HG03432 (cell line): ENCODE measurements around the gene LPXN.
A peak's percentile ranks its signal among the peaks of the same experiment; 100 is the strongest.
"Not testable (repeated sequence)": the region's sequence is repeated elsewhere in the genome, so short reads cannot be mapped to it uniquely, and the experiment has no call there.

Experiments used
- ATAC-seq: cut with Tn5 transposase; IDR thresholded peaks from one replicate; pipeline ENCODE4 v1.9.1; 2021; ENCODE audit warnings: mild to moderate bottlenecking, moderate library complexity; ENCODE audit not compliant: unreplicated experiment

The LPXN gene

DNA sequence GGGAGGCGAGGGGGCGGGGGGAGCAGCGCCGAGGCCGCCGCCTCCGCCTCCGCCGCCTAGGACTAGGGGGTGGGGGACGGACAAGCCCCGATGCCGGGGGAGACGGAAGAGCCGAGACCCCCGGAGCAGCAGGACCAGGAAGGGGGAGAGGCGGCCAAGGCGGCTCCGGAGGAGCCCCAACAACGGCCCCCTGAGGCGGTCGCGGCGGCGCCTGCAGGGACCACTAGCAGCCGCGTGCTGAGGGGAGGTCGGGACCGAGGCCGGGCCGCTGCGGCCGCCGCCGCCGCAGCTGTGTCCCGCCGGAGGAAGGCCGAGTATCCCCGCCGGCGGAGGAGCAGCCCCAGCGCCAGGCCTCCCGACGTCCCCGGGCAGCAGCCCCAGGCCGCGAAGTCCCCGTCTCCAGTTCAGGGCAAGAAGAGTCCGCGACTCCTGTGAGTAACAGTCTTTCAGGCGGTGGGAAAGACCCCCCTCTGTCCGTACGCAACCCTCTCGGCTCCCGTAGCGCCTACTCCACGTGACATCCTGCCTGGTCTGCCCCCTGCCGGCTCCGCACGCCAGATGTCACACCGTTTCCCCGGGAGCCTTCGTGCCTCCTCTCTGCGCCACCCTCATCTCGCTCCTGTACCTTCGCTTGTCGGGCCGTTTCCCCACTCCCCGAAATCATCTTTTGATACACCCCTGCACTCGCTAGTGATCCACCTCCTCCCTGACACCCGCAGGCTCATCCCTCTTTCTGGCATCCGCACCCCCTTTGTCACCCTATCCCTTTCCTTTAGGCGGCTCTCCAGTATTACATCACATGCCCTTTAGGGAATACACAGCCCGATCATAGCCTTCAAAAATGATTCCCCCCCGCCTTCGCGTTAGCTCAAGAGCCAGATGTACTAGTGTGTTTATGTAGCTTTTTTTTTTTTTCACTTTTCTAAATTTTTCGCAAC, 3.8 kb upstream of the LPXN start:
- ATAC-seq = peak; percentile 48

DNA sequence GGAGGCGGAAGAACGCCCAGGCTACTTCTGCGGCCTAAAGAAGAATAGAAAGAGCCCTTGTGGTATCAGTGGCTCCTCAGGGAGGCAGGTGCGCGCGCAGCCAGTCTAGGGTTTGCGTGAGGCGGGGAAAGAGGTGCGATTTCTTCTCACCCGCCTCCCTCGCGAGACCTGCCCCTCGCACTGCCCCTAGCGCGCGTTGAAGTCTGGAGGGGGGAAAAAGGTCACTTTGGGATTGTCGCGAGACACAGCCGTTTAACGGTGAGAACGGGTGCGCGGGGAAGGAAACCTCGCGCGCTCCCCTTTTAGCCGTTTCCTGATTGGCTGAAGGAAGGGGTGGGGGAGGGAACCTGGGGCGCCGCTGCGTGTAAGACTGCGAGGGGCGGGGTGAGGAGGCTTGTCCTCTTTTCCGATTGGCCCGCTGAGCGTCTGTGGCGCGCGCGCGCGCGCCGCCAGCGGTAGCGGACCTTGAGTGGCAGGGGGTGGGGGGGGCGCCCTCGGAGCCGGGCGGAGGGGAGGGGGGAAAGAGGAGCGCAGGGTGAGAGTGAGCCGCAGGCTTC, 3.1 kb upstream of the LPXN start, which contains the start of gene ZFP91:
Gene ZFP91 (plus strand): TSS at position 429 of the 557 bp plus-strand sequence. CDS start 219 bp downstream, outside the sequence.
- peak; percentile 40 for ATAC-seq

DNA sequence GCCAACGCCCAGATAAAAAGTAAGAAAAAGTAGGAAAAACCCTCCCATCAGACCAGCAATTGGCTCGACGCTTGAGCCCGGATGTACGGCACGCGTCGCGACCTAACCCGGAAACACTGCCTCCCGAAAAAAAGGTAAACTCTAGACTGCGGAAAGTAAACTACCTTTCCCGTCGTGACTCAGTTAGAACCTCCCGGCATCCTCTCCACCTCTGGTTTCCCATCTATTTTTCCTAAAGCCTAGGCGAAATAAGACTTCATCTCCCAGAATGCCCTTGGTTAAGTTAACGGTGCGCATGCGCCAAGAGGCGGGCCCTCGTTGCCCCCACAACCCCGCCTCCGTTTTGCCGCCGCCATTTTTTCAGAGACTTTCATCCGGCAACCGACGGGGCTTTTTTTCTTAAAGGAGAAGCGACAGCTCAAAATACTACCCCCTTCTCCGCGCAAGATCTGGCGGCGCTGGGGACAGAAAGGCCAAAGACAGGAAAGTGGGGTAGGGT, 2.5 kb upstream of the LPXN start:
- ATAC-seq = peak; percentile 20

DNA sequence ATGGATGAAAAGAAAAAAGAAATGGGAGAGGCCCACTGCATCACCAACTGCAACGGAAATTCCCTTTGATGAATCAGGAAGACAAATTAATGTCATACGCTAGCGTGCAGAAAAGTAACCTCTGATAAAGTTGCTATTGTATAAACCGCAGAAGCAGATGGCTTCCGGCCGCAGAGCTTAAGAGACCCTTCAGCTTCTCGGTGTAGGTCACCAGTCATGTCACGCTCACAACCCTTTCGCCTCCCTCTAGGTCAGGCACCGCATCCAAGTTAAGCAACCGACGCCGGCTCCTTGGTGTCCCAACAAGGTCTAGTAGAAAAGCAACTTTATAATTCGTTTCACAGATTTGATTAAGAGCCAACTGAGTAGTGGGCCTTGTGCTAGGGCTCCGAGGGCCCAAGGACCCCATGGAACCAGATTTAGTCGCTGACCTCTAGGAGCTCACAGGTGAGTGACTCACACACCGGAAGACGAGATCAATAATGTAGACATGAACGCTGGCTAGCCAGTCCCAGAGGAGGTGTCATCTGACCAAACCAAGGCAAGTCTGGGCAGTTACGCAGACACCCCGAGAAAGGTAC, 2.0 kb upstream of the LPXN start:
- peak; percentile 56 for ATAC-seq

DNA sequence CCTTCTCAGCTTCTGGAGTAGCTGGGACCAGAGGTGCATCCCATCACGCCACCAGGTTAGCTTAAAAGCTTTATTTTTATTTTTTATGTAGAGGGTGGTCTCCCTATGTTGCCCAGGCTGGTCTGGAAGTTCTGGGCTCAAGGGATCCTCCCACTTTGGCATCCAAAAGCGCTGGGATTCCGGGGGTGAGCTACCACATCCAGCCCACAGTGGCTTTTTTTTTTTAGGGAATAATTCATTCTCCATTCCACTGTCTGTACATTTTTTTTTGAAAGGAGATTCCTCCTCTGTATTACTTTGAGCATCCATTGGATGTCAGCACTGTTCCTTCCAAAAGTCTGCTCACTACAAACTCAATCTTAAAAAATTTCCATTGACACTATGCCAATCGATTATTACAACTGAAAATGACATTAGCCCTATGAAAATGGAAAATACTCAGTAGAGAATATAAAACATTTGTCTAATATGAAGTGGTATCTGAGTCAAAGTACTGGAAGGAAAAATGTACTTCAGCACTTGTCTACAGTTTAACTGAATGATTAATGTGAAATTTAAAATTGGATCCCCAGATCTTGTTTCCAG, 1.3 kb upstream of the LPXN start:
- no peak for ATAC-seq

DNA sequence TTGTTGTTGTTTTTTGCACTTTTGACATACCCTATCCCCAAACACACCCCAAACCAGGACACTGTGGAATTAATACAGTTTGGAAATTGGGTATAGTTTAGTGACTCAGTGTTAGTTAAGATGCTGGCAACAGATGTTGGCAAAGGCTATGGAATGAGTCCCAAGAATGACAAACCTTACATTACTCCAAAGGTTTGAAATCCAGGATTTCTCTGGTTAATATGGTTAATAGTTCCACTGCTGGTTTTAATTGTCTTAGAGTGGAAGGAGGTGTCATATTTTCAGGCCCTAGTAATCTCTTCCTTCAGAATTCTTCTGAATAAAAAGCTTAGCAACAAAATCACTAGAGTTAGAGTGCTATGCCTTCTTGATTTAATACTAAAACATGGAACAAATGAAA, 775 bp downstream of the LPXN start:
- no peak for ATAC-seq

DNA sequence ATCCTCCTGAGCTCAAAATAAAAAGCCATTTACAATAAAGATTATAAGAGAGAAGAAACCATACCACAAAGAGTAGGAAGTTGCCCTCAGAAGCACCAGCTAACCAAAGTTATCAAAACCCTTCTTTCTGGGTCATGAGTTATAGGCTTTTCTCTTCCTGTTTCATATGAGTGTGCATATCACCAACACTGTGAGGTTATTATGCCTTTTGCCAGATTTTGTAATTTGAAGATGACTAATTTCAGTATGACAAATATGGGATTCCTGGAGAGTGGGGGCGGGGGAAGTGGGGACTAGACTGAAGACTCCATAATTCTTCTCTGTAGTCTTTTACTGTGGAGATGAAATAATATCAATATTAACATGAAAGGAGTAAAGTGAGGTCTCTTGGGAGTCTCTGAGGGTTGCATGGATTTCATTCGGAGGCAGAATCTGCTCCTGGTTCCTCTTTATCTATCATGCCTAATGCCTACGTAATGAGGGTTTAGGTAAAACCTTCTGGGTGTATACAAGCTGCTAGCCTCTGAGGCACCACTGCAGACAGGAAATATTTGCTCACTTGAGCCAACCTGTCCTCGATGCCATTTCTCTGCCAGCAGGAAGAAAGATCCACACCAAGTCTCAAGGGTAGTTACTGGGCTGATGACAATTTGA, 2.1 kb downstream of the LPXN start:
- peak; percentile 27 for ATAC-seq

DNA sequence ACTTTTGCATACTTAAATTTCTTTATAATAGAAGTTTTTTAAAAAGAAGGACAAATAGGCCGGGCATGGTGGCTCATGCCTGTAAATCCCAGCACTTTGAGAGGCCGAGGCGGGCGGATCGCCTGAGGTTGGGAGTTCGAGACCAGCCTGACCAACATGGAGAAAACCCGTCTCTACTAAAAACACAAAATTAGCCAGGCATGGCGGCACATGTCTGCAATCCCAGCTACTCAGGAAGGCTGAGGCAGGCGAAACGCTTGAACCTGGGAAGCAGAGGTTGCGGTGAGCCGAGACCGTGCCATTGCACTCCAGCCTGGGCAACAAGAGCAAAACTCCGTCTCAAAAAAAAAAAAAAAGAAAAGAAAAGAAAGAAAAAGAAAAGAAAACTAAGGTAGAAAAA, 2.8 kb downstream of the LPXN start:
- not testable (repeated sequence) for ATAC-seq

DNA sequence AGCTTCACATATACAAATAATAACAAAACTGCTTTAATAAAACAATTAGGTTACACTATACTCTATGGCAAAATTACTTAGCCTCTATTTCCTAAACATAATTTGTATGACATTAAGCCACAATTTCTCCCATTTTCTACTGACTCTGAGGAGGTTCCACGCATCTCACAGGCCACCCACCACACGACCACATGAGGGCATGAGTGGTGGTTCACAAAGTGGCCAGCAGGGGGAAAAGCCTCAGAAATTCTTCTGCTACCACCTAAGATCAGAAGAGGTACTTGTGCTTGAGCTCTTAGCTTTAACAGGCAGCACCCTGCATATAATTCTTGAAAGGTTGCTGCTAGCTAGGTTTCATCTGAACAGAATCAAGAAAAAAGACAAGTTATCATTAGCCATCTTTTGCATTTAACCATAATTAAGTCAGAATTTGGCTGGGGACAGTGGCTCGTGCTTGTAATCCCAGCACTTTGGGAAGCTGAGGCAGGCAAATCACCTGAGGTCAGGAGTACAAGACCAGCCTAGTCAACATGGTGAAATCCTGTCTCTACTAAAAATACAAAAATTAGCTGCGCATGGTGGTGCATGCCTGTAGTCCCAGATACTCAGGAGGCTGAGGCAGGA, 7.7 kb downstream of the LPXN start:
- ATAC-seq = peak; percentile 94

DNA sequence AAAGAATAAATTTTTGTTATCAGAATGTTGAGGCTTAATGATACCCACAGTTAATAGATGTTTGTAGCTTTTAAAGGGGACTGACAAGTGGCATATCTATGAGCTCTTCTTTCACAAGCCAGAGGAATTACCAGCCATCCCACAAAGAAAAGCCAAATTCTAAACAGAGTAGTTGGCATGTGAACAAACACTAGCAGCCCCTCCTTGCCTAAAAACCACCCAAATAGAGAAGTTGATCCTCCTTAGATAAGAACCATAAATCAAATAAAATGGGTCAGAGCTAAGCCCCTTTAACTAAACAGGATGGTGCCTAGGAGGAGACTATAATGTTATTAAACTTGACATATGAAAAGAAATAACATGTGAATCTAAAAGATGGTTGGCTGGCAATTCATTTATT, 11.4 kb downstream of the LPXN start:
- no peak for ATAC-seq

DNA sequence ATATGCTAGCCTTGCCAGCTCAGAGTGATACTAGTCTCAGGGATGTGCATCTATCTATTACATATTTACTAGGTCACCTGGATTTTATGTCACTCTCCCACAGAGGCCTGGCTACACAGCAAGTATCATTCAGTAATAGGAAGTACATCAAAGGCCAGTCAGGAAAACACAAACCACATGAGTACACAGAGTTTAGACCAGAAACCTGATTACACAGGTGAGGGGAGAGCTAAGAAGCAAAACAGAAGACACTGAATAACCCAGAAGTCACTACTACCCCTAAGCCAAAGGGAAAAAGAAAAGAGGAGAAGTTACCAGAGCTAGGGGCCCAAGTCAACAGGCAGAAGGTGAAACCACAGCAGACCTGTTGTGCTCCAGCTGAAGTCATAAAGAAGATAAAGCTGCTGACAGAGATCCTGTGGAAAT, 13.3 kb downstream of the LPXN start:
- peak; percentile 91 for ATAC-seq

DNA sequence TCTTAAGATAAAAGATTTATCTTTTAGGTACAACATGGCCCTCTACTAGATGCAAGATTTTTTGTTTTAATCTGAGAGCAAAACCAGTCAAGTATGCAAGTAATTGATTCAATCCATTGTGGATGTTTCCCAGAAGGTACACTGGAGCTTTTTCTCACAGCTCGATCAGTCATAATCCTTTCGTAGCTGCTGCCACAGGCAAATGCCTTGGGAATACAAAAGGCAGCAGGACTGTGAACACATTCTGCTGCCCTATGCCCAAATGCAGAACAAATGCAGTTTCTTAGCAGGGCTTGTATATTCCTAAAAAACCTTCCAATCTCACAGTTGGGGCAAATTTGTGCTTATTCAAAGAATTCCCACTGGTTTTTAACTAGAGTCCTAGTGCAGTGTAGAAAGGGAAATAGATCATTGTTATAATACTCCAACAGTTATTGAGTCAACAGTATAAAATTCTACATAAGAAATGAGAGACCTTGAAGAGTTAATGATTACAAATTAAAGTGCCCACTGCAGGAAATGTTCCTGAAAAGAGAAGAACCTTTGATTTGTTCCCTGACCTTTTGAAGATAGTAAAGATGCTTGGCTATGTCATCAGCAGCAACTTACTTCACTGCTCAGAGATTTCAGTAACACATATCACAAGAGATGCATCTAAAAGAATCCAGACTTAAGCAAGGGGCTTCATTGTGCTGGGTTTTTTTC, 14.1 kb downstream of the LPXN start:
- no peak for ATAC-seq

DNA sequence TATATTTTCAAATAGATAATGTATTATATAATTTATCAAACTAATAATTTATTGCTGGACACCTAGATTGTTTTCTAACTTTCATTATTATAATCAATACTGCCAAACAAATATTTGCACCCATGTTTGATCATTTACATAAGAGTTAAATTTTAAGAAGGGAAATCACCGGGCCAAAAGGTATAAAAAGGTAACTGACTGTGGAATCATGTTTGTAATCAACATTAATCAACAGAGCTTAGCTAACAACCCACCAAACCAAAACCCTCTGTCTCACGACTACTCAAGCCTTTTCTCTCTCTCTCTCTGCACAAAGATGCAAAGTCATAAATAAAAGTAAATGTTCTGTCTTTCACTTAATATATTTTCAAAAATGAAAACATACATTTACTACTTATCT, 14.8 kb downstream of the LPXN start:
- ATAC-seq = no peak

DNA sequence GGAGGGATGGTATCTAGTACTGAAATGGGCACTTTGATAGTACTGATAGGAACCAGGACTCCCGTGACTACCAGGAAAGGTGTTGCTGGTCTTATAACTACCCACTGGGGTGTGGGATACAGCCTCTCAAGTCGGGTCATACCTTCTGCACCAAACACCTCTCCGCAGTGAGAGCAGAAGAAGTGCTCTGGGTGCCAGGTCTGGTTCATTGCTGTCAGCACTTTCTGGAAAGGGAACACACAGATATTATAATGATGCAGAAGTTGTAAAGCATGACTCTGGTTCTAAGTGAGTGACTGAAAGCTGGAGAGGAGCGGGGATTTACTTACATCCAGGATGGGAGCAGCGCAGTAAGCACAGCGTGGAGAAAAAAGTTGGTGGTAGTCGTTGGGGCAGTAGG, 26.0 kb downstream of the LPXN start:
- no peak for ATAC-seq

DNA sequence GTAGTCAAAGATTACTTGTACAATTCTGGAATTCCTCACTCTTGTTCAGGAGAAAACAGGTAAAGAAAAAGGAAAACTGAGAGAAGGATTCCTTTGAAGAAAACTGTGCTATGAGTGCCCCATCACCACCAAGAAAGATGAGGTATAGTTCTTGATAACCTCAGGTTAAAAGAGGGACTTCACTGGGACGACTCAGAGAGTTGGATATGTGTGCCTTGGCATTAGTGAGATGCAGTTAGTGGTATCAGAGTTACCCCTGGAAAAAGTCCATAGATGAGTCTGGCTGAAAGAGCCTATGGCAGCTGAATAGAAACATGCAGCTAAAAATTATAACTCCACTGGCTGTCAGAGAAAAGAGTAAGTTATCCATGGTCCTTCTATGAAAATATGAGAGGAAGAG, 28.8 kb downstream of the LPXN start:
- no peak for ATAC-seq

DNA sequence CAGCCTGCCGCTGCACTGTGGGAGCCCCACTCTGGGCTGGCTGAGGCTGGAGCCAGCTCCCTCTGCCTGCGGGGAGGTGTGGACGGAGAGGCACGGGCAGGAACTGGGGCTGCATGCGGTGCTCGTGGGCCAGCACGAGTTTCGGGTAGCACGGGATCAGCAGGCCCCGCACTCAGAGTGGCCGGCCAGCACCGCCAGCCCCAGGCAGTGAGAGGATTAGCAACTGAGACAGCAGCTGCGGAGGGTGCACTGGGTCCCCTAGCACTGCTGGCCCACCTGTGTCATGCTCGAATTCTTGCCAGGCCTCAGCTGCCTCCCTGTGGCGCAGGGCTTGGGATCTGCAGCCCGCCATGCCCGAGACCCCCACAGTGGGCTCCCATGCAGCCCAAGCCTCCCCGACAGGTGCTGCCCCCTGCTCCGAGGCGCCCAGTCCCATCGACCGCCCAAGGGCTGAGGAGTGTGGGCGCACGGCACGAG, 43.8 kb downstream of the LPXN start:
- ATAC-seq = no peak

DNA sequence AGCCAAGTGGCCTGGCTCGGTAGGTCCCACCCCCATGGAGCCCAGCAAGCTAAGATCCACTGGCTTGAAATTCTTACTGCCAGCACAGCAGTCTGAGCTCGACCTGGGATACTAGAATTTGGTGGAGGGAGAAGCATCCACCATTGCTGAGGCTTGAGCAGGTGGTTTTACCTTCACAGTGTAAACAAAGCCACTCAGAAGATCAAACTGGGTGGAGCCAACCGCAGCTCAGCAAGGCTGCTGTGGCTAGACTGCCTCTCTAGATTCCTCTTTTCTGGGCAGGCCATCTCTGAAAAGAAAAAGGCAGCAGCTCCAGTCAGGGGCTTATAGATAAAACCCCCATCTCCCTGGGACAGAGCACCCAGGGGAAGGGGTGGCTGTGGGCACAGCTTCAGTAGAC, 45.4 kb downstream of the LPXN start:
- no peak for ATAC-seq

DNA sequence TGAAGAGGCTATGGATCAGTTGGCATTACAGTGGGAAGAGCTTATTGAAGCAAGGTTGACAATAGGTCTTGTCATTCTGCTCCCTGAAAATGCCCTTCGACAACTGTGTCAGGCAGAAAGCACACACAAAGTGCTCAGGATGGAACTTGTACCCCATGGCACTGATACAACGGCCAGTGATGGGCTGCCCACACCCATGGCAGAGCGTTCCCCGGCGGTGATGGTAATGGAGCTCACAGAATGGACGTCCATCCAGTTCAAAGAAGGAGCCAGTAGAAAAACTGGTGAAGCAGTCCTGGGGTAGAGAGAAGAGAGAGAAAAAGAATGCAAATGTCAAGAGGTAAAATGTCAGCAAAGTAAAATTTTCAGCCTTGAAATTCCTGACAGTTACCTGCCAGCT, 48.2 kb downstream of the LPXN start:
- no peak for ATAC-seq

DNA sequence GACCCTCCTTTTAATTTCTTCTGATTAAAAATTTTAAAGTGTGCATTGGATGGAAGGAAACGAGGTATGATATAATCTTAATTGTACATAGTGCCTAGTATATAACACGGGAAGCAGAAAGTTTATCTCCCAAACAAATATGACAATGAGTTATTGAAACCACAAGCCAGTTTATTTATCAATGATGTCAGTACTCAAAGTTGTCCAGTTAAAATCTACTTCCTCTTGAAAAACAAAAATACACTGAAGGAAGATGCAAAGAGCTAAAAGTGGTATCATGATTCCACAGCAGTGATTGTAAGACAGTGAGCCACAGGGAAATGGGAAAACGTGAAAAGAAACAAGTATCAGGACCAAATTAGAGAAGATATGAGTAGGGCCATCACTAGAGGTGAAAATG, 48.9 kb downstream of the LPXN start:
- no peak for ATAC-seq
